HepG2 (cell line): ENCODE measurements around the gene C16orf54.

Experiments
- JUND ChIP-seq: sonication (generic); formaldehyde crosslinking; IDR thresholded peaks from 2 replicates; pipeline ENCODE4 v1.8.0; 2022; ENCODE audit warnings: mild to moderate bottlenecking, missing genetic modification reagents
- ZBTB40 ChIP-seq, 2 experiments: fragments of 450-650 bp in 1 of 2; sonication (generic) in 1 of 2; formaldehyde crosslinking in 1 of 2; IDR thresholded peaks; 2 replicates each; pipeline versions ENCODE4 v1.6.1 to v1.8.0; 2016 to 2022; ENCODE audit warnings: antibody characterized with exemption in 1 of 2, mild to moderate bottlenecking in 1 of 2, missing genetic modification reagents in 1 of 2

- TF ChIP-seq JUND (CRISPR knock-in tag) (peak; percentile 83), ZBTB40 (IDR thresholded peaks at IDR 0.05) (no peak), ZBTB40 (CRISPR knock-in tag; IDR thresholded peaks at IDR 0.05) (peak; percentile 69; the same call in 1 of the 2 replicates)
Measured at GRCh38 chr16:29765167-29766032, 19.6 kb upstream of the C16orf54 start.
